GM23338 (cell line): Measurements from ENCODE around the gene PPP4R3A. TPM values are rescaled to one million over a fixed set of nuclear protein-coding genes. Genes with fewer than 3 reads are reported as not detected.

Experiments used
- ATAC-seq: fragments of 200-7000 bp; cut with Tn5 transposase; 3 replicates; pipeline ENCODE4 v1.9.1; 2020
- DNase-seq: peaks from one replicate; pipeline ENCODE4 v3.0.0-alpha.2; 2015; ENCODE audit warnings: low spot score
- H2AFZ ChIP-seq: fragments of 200-600 bp; sonication (generic); 2 replicates; pipeline ENCODE4 v1.8.0; 2016; ENCODE audit warnings: antibody characterized with exemption, mild to moderate bottlenecking, moderate library complexity
- H3F3A ChIP-seq: fragments of 200-600 bp; sonication (generic); replicated peaks from 2 replicates; pipeline ENCODE4 v1.8.0; 2017; ENCODE audit warnings: antibody characterized with exemption, mixed run types, low read depth
- H3K27ac ChIP-seq: fragments of 200-600 bp; sonication (generic); 2 replicates; pipeline ENCODE4 v1.6.1; 2016; ENCODE audit warnings: low read depth
- H3K27me3 ChIP-seq: fragments of 200-600 bp; sonication (generic); 2 replicates; pipeline ENCODE4 v1.8.0; 2016; ENCODE audit warnings: mild to moderate bottlenecking, mixed run types, moderate library complexity; ENCODE audit not compliant: insufficient read depth
- H3K36me3 ChIP-seq: fragments of 200-600 bp; sonication (generic); 2 replicates; pipeline ENCODE4 v1.8.0; 2016; ENCODE audit warnings: mild to moderate bottlenecking; ENCODE audit not compliant: insufficient read depth
- H3K4me1 ChIP-seq: fragments of 200-600 bp; sonication (generic); 2 replicates; pipeline ENCODE4 v1.8.0; 2016; ENCODE audit warnings: mild to moderate bottlenecking, moderate library complexity; ENCODE audit not compliant: insufficient read depth
- H3K4me2 ChIP-seq: fragments of 200-600 bp; sonication (generic); 2 replicates; pipeline ENCODE4 v1.7.1; 2017; ENCODE audit warnings: mixed run types
- H3K4me3 ChIP-seq: fragments of 200-600 bp; sonication (generic); 2 replicates; pipeline ENCODE4 v1.6.1; 2016; ENCODE audit warnings: mixed run types
- H3K79me2 ChIP-seq: fragments of 200-600 bp; sonication (generic); replicated peaks from 2 replicates; pipeline ENCODE4 v1.8.0; 2017; ENCODE audit warnings: mild to moderate bottlenecking; ENCODE audit not compliant: insufficient read depth
- H3K9me2 ChIP-seq: fragments of 200-600 bp; sonication (generic); 2 replicates; pipeline ENCODE4 v1.8.0; 2017; ENCODE audit not compliant: insufficient read depth
- H4K20me1 ChIP-seq: fragments of 200-600 bp; sonication (generic); replicated peaks from 2 replicates; pipeline ENCODE4 v1.8.0; 2017; ENCODE audit warnings: mild to moderate bottlenecking; ENCODE audit not compliant: insufficient read depth
- H3K27ac Mint-ChIP-seq: 2 replicates; pipeline ENCODE4 v1.8.0; 2020; ENCODE audit warnings: inconsistent platforms, mild to moderate bottlenecking, moderate library complexity, mixed read lengths
- H3K27me3 Mint-ChIP-seq: 3 replicates; pipeline ENCODE4 v1.8.0; 2022; ENCODE audit warnings: low read depth, mild to moderate bottlenecking, moderate library complexity, mixed read lengths, inconsistent platforms; ENCODE audit not compliant: insufficient read depth, poor library complexity
- H3K36me3 Mint-ChIP-seq: 3 replicates; pipeline ENCODE4 v1.8.0; 2021; ENCODE audit warnings: low read depth, mild to moderate bottlenecking, inconsistent platforms, moderate library complexity, mixed read lengths
- H3K4me1 Mint-ChIP-seq: 3 replicates; pipeline ENCODE4 v1.8.0; 2020; ENCODE audit warnings: mild to moderate bottlenecking, inconsistent platforms, mixed read lengths
- H3K4me3 Mint-ChIP-seq: 3 replicates; pipeline ENCODE4 v1.8.0; 2021; ENCODE audit warnings: moderate library complexity, mild to moderate bottlenecking, inconsistent platforms, mixed read lengths
- H3K9me3 Mint-ChIP-seq: 3 replicates; pipeline ENCODE4 v1.8.0; 2020; ENCODE audit warnings: moderate library complexity, mild to moderate bottlenecking, inconsistent platforms, mixed read lengths
- CTCF ChIP-seq, 2 experiments: fragments of 200-600 bp in 1 of 2; sonication (generic) in 1 of 2; conservative IDR thresholded peaks; 2 replicates each; pipeline versions ENCODE4 v1.5.1 to v1.6.1; 2016 to 2017; ENCODE audit warnings: antibody characterized with exemption in 2 of 2, low read depth in 2 of 2, mild to moderate bottlenecking in 2 of 2, moderate library complexity in 1 of 2
- ETS1 ChIP-seq: IDR thresholded peaks from 2 replicates; pipeline ENCODE4 v1.6.1; 2016; ENCODE audit warnings: antibody characterized with exemption
- JUNB ChIP-seq: IDR thresholded peaks from one replicate; pipeline ENCODE4 v1.6.1; 2016; ENCODE audit warnings: antibody characterized with exemption; ENCODE audit not compliant: unreplicated experiment
- NANOG ChIP-seq: IDR thresholded peaks from 2 replicates; pipeline ENCODE4 v1.6.1; 2016; ENCODE audit warnings: antibody characterized with exemption, borderline replicate concordance
- POLR2AphosphoS5 ChIP-seq: IDR thresholded peaks from 2 replicates; pipeline ENCODE4 v1.6.1; 2016; ENCODE audit warnings: antibody characterized with exemption, low read depth
- REST ChIP-seq: IDR thresholded peaks from one replicate; pipeline ENCODE4 v1.6.1; 2018; ENCODE audit warnings: antibody characterized with exemption; ENCODE audit not compliant: unreplicated experiment
- STAT1 ChIP-seq: IDR thresholded peaks from one replicate; pipeline ENCODE4 v1.6.1; 2016; ENCODE audit warnings: antibody characterized with exemption; ENCODE audit not compliant: unreplicated experiment
- polyA plus RNA-seq: library from polyadenylated mRNA; unstranded; fragments of >200 nt; fragmentation: Nextera tagmentation; extraction: Ambion mirVana; gene quantifications from 2 replicates; pipeline ENCODE4 v1.2.1, GENCODE V29; 2016
- total RNA-seq: library from RNA; depleted of rRNA; stranded (reverse); fragments of >200 nt; shearing (Covaris generic); gene quantifications from 2 replicates; pipeline ENCODE4 v1.2.3, GENCODE V29; 2014

The PPP4R3A gene
- total and polyA plus RNA-seq, 2 experiments from 2014 or later = 50.3 to 128 TPM

GRCh38 chr14:91509878-91510170 lies 286 bp downstream of the PPP4R3A start (continued):
- no peak for TF ChIP-seq JUNB
- no peak for TF ChIP-seq STAT1
- TF ChIP-seq REST = no peak
- no peak for TF ChIP-seq NANOG

GRCh38 chr14:91509083-91509877 lies 830 bp downstream of the PPP4R3A start:
- Histone ChIP-seq H3K36me3 (peaks cover 9% of the 10 kb centered on the region), H3K4me3 (peak overlapping the region; percentile 77), H2AFZ (no peak overlapping the region), H3K27me3 (no peaks in the 10 kb centered on the region), H3K4me2 (peak overlapping the region; percentile 85), H3K4me1 (peaks cover 18% of the 10 kb centered on the region), H3K79me2 (peaks cover 58% of the 10 kb centered on the region), H3K27ac (peak overlapping the region; percentile 100), H3F3A (peaks cover 5% of the 10 kb centered on the region; the same call in 1 of the 2 replicates), H4K20me1 (peaks cover 43% of the 10 kb centered on the region), H3K9me2 (no peaks in the 10 kb centered on the region)
- H3K27ac Mint-ChIP-seq = peak overlapping the region; percentile 98
- TF ChIP-seq ETS1 (no peak), POLR2AphosphoS5 (peak; percentile 51; the same call in 1 of the 2 replicates), JUNB (no peak), CTCF (conservative IDR thresholded peaks at IDR 0.05; ENCODE audit: low read depth in 2 of 2) (no peak), REST (no peak)
- H3K27me3 Mint-ChIP-seq = peaks cover 5% of the 10 kb centered on the region
- H3K4me1 Mint-ChIP-seq = peaks cover 8% of the 10 kb centered on the region
- H3K36me3 Mint-ChIP-seq = peaks cover 42% of the 10 kb centered on the region
- H3K4me3 Mint-ChIP-seq = peak overlapping the region; percentile 99
- peaks cover 2% of the 10 kb centered on the region; the same call in 2 of the 3 replicates for H3K9me3 Mint-ChIP-seq
- peak; percentile 56 for DNase-seq
- peak; percentile 21 for ATAC-seq
